Right atrium auricular region (tissue), 2 donors: ENCODE results near the gene ITPR3. TPM values are rescaled to one million over a fixed set of nuclear protein-coding genes. Genes with fewer than 3 reads are reported as not detected.

Experiments
- DNase-seq: peaks from one replicate; pipeline ENCODE4 v3.0.0-alpha.2; 2019; ENCODE audit warnings: low spot score
- H3K27ac ChIP-seq, 2 donors: fragments of 200-600 bp; sonication (generic); 1 replicate in 1 of 2; 2 replicates in 1 of 2; pipeline ENCODE4 v1.5.1; 2016 to 2019
- H3K27me3 ChIP-seq, 2 donors: fragments of 200-600 bp; sonication (generic); one replicate each; pipeline versions ENCODE4 v1.5.1 to v1.6.0; 2017 to 2019
- H3K36me3 ChIP-seq: fragments of 200-600 bp; sonication (generic); one replicate; pipeline ENCODE4 v1.5.1; 2016
- H3K4me1 ChIP-seq, 2 donors: fragments of 200-600 bp; sonication (generic); one replicate each; pipeline versions ENCODE4 v1.5.1 to v1.6.0; 2017 to 2019
- H3K4me3 ChIP-seq, 2 donors: fragments of 200-600 bp; sonication (generic); 1 replicate in 1 of 2; 2 replicates in 1 of 2; pipeline ENCODE4 v1.5.1; 2017 to 2019; ENCODE audit warnings: mild to moderate bottlenecking in 1 of 2, moderate library complexity in 1 of 2
- H3K9me3 ChIP-seq, 2 donors: fragments of 200-600 bp; sonication (generic); one replicate each; pipeline ENCODE4 v1.5.1; 2019
- CTCF ChIP-seq, 2 donors: fragments of 200-600 bp; sonication (generic); IDR thresholded peaks; one replicate each; pipeline ENCODE4 v1.5.1; 2019; ENCODE audit warnings: antibody characterized with exemption in 2 of 2
- total RNA-seq, 2 donors: library from RNA; depleted of rRNA; stranded (reverse); fragments of >200 nt; gene quantifications; one replicate each; pipeline ENCODE4 v1.1.0, GENCODE V29; 2016

The ITPR3 gene
- total RNA-seq, 2 donors from 2014 or later, result 6.2 to 17.7 TPM

- no peak overlapping the region for H3K27ac ChIP-seq
- DNase-seq, result no peak
- TF ChIP-seq CTCF (IDR thresholded peaks at IDR 0.05), result no peak
- H3K4me3 ChIP-seq, result no peak overlapping the region
- H3K36me3 ChIP-seq, result no peaks in the 10 kb centered on the region
- H3K27me3 ChIP-seq, result no peaks in the 10 kb centered on the region
- H3K4me1 ChIP-seq, result peaks cover 0 to 31% of the 10 kb centered on the region in 2 donors
- H3K9me3 ChIP-seq, result no peaks in the 10 kb centered on the region
These were observed 92.7 kb downstream of the ITPR3 start for GRCh38 chr6:33713786-33714185.

GRCh38 chr6:33714385-33715040 is 93.4 kb downstream of the ITPR3 start:
- no peak overlapping the region for H3K4me3 ChIP-seq
- peaks cover 0 to 28% of the 10 kb centered on the region in 2 donors for H3K4me1 ChIP-seq
- no peak for DNase-seq
- TF ChIP-seq CTCF (IDR thresholded peaks at IDR 0.05), result no peak
- H3K27ac ChIP-seq, result no peak overlapping the region
- no peaks in the 10 kb centered on the region for H3K36me3 ChIP-seq
- no peaks in the 10 kb centered on the region for H3K27me3 ChIP-seq
- no peaks in the 10 kb centered on the region for H3K9me3 ChIP-seq

DNA sequence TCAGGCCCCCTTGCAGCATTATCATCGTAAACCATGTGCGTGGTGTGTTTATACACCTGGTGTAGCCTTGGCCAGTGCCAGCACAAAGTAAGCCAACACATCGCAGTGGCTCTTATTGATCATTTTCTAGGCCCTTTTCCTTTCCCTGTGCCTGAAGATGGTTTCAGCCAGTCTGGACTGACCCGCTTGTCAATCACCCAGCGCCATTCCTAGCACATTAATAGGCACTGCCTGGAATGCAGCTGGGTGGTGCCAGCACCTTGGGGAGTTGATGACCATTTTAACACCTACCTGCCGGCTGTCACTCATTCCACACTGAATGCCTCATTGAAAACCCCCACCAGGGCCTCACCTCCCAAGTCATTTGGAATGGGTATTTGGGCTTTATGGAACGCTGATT is 95.3 kb downstream of the ITPR3 start:
- Histone ChIP-seq H3K4me1 (peaks cover 0 to 13% of the 10 kb centered on the region in 2 donors), H3K9me3 (no peaks in the 10 kb centered on the region), H3K27me3 (no peaks in the 10 kb centered on the region), H3K27ac (no peak overlapping the region), H3K4me3 (no peak overlapping the region), H3K36me3 (no peaks in the 10 kb centered on the region)
- no peak for TF ChIP-seq CTCF (IDR thresholded peaks at IDR 0.05)
- no peak for DNase-seq

DNA sequence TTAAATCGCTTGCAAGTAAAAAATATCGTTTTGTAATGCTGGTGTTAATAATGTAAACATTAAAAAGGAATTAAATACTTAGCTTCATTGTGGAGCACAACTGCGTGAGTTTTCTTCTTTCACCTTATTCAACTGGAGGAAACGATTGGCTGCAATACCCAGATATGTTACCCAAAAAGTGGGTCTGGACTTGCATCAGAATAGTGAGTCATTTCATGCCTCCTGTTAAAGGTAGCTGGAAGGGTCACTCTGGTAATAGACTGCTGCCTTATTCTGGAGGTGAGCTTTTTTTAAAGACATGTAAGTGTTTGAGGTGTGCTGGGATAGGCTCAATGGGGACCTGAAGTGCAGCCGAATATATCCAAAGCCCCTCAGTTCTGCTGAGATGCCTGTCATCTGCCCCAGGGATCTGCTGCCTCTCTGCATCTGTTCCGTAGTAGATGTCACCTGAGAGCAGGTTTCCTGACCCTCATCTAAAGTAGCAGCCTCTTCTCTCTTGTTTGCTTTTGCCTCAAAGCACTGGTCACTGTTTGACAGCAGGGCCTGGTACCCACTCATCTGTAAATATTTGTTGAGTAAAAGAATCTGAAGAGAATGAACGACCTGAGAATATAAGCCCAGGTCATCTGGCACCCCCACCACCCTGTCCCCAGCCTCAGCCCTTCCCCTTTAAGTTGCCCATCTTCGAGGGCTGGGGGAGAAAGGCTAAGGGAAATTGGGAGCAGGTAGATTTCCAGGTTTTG is 95.9 kb downstream of the ITPR3 start:
- no peaks in the 10 kb centered on the region for H3K27me3 ChIP-seq
- no peak for TF ChIP-seq CTCF (IDR thresholded peaks at IDR 0.05)
- no peaks in the 10 kb centered on the region for H3K9me3 ChIP-seq
- H3K36me3 ChIP-seq, result no peaks in the 10 kb centered on the region
- H3K4me1 ChIP-seq, result peaks cover 0 to 10% of the 10 kb centered on the region in 2 donors
- H3K4me3 ChIP-seq, result no peak overlapping the region
- no peak for DNase-seq
- H3K27ac ChIP-seq, result peak overlapping the region in 1 of 2 donors; percentile 30

DNA sequence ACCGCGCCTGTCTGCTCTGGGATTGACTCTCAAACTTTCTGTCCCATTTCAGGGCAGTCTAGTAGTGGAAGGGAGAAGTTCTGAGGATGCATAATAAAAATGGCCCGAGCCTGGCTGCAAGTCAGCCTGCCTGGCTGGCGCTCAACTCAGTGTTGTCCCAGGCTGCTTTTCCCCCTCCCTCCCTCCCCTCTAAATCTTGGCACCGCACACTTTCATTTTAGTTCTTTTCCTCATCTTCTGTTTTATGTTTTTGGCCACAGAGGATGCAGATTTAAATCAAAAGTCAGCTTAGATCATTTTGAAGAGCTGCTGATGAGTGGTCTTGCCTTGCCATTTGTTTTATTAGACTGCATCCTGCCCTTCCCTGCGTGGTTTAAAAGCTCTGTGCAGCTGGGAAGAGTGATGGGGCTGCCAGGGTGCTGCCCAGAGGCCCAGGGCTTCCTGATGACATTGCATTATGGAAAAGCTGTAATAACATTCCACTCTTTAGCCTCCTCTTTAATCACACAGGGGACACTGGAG is 96.9 kb downstream of the ITPR3 start:
- Histone ChIP-seq H3K4me1 (peaks cover 0 to 9% of the 10 kb centered on the region in 2 donors), H3K36me3 (peaks cover 9% of the 10 kb centered on the region), H3K27me3 (no peaks in the 10 kb centered on the region), H3K4me3 (no peak overlapping the region), H3K27ac (peak overlapping the region; percentile 32 to 52), H3K9me3 (no peaks in the 10 kb centered on the region)
- no peak for TF ChIP-seq CTCF (IDR thresholded peaks at IDR 0.05)
- DNase-seq, result no peak
